Astrocyte of the cerebellum (primary cell): ENCODE measurements around the gene UTP18.
"Not testable (repeated sequence)": the region's sequence is repeated elsewhere in the genome, so short reads cannot be mapped to it uniquely, and the experiment has no call there.

Experiments
- DNase-seq: peaks from one replicate; pipeline ENCODE4 v3.0.0-alpha.2; 2011; ENCODE audit warnings: low read depth
- H3K4me3 ChIP-seq: 2 replicates; pipeline ENCODE4 v1.5.1; 2011; ENCODE audit warnings: mild to moderate bottlenecking, low read depth, low read length, moderate library complexity
- CTCF ChIP-seq: IDR thresholded peaks from 2 replicates; pipeline ENCODE4 v1.5.1; 2012; ENCODE audit warnings: low read length, low read depth, moderate library complexity, mild to moderate bottlenecking; ENCODE audit errors: missing control alignments
- in situ Hi-C: cut with HindIII; loops from 2 replicates; pipeline ENCODE4 v1.10.0; 2017; ENCODE audit warnings: low sequenced_read_pairs

UTP18 gene

GRCh38 chr17:51298508-51299371 is 38.4 kb downstream of the UTP18 start:
- peak; percentile 39 for DNase-seq
- in situ Hi-C loops = no loop called here
- TF ChIP-seq CTCF = peak; percentile 81
- no peak overlapping the region for H3K4me3 ChIP-seq

GRCh38 chr17:51299859-51300258 is 39.5 kb downstream of the UTP18 start:
- TF ChIP-seq CTCF = no peak
- no peak for DNase-seq
- in situ Hi-C loops = no loop called here
- H3K4me3 ChIP-seq = no peak overlapping the region

DNA sequence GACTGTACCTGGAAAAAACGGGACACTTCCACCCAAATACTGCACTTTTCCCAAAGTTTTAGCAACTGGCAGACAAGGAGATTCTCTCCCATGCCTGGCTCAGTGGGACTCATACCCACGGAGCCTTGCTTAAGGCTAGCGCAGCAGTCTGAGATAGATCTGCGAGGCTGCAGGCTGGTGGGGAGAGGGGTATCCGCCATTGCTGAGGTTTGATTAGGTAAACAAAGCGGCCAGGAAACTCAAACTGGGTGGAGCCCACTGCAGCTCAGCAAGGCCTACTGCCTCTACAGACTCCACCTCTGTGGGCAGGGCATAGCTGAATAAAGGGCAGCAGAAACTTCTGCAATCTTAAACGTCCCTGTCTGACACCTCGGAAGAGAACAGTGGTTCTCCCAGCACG is 44.8 kb downstream of the UTP18 start:
- no peak overlapping the region for H3K4me3 ChIP-seq
- in situ Hi-C loops = no loop called here
- DNase-seq = no peak
- TF ChIP-seq CTCF = no peak

DNA sequence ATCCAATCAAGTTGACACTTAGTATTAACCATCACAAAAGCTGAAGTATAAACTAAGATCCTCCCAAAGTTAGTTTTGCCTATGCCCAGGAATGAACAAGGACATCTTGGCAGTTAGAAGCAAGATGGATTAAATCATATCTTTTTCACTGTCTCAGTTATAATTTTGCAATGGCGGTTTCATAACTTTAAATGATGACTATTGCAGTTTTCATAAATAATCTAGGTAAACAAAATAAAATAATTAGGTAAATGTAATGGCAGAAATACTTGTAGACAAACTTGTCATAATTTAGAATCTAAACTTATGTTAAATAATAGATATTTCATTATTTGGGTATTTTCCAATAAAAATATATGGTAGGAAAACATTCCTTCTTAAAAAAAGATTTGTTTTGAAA is 51.7 kb downstream of the UTP18 start:
- H3K4me3 ChIP-seq, DNase-seq, in situ Hi-C loops: not testable (repeated sequence)

GRCh38 chr17:51319186-51319585 is 58.8 kb downstream of the UTP18 start:
- DNase-seq = no peak

DNA sequence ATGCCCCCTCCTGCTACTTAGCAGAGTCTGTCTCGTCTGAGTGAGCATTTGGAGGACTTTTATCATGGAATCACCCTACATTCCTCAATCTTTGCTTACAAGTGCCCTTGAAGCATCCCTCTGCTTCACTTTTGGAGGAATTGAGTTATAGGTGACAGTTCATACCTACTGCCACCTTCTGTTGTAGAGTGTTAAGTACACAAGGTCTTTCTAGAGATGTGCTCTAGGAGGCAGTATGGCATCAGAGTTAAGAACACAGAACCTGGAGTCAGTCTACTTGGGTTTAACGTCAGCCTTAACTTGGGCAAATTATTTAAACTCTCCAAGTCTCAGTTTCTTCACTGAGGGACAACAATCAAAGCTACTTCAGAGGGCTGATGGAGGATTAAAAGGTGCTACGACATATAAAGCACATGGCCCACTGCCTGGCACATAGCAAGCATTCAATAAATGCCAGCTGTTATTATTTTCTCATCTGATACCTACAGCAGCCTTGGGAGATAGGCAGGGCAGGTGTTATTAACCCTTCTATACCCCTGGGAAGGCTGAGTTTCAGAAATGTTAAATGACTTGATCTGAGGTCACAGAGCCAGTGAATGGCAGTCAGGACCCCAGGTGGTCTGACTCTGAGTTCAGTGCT is 62.2 kb downstream of the UTP18 start:
- H3K4me3 ChIP-seq = no peak overlapping the region
- TF ChIP-seq CTCF = peak; percentile 32
- in situ Hi-C loops = no loop called here
- no peak for DNase-seq

More at GRCh38 chr17:51319186-51319585, 58.8 kb downstream of the UTP18 start:
- no peak overlapping the region for H3K4me3 ChIP-seq
- in situ Hi-C loops = no loop called here
- TF ChIP-seq CTCF = no peak

- H3K4me3 ChIP-seq = no peak overlapping the region
Measured at GRCh38 chr17:51325471-51325870, 65.1 kb downstream of the UTP18 start.

GRCh38 chr17:51330861-51331503 is 70.6 kb downstream of the UTP18 start:
- in situ Hi-C loops, DNase-seq, H3K4me3 ChIP-seq: not testable (repeated sequence)

More at GRCh38 chr17:51325471-51325870, 65.1 kb downstream of the UTP18 start:
- DNase-seq = no peak
- in situ Hi-C loops = no loop called here
- no peak for TF ChIP-seq CTCF
